Central memory CD4-positive, alpha-beta T cell (primary cell): ENCODE data around the gene CPSF4.

ENCODE experiments used
- DNase-seq: peaks from one replicate; pipeline ENCODE4 v3.0.0; 2022
- total RNA-seq, 3 experiments: gene quantifications; one replicate each; lab custom pipeline; 2026; lab: John Stamatoyannopoulos, UW

CPSF4 gene
- 34.3 to 67.1 (median 34.3) reads per million in 3 experiments for total RNA-seq

GRCh38 chr7:99438573-99439480 is at the start of gene CPSF4, which contains the start of gene PTCD1:
TSS of gene CPSF4 (plus strand) at chr7:99438943. CDS start at chr7:99439083, 140 bp downstream.
TSS of gene PTCD1 (minus strand) at chr7:99438798. CDS start at chr7:99435242, 3,556 bp downstream.
- DNase-seq, result peak; percentile 82

GRCh38 chr7:99389772-99390171 is 49.0 kb upstream of the CPSF4 start:
- no peak for DNase-seq

- DNase-seq, result no peak
These were observed 47.7 kb upstream of the CPSF4 start for GRCh38 chr7:99390941-99391602.

GRCh38 chr7:99392046-99392445 is 46.7 kb upstream of the CPSF4 start:
- no peak for DNase-seq

GRCh38 chr7:99392659-99393354 is 45.9 kb upstream of the CPSF4 start:
- peak; percentile 80 for DNase-seq

- DNase-seq, result no peak
These were observed 45.2 kb upstream of the CPSF4 start for GRCh38 chr7:99393355-99394187.

- DNase-seq, result no peak
These were observed 44.6 kb upstream of the CPSF4 start for GRCh38 chr7:99394188-99394502.

GRCh38 chr7:99395616-99396327 is 43.0 kb upstream of the CPSF4 start:
- DNase-seq, result no peak

GRCh38 chr7:99396418-99397296 is 42.1 kb upstream of the CPSF4 start:
- DNase-seq, result no peak

GRCh38 chr7:99397297-99397983 is 41.3 kb upstream of the CPSF4 start:
- no peak for DNase-seq

- DNase-seq, result no peak
These were observed 39.8 kb upstream of the CPSF4 start for GRCh38 chr7:99398891-99399445.

GRCh38 chr7:99399597-99399996 is 39.1 kb upstream of the CPSF4 start:
- no peak for DNase-seq

- no peak for DNase-seq
These were observed 35.9 kb upstream of the CPSF4 start for GRCh38 chr7:99402854-99403253.

- DNase-seq, result no peak
These were observed 35.0 kb upstream of the CPSF4 start for GRCh38 chr7:99403764-99404163.

GRCh38 chr7:99404235-99404976 is 34.3 kb upstream of the CPSF4 start:
- no peak for DNase-seq

- DNase-seq, result no peak
These were observed 33.8 kb upstream of the CPSF4 start for GRCh38 chr7:99404977-99405320.

GRCh38 chr7:99406557-99406956 is 32.2 kb upstream of the CPSF4 start:
- DNase-seq, result no peak

- peak; percentile 12 for DNase-seq
These were observed 30.8 kb upstream of the CPSF4 start for GRCh38 chr7:99407872-99408378.
